Retina (tissue), 1 donor: ENCODE results near the gene ABLIM2.

Experiments
- DNase-seq: peaks from one replicate; pipeline ENCODE4 v3.0.0-alpha.2; 2016

The ABLIM2 gene

GRCh38 chr4:8099981-8100464 is 58.6 kb downstream of the ABLIM2 start:
- no peak for DNase-seq

- DNase-seq: no peak
Measured at GRCh38 chr4:8098506-8098905, 60.1 kb downstream of the ABLIM2 start.

DNA sequence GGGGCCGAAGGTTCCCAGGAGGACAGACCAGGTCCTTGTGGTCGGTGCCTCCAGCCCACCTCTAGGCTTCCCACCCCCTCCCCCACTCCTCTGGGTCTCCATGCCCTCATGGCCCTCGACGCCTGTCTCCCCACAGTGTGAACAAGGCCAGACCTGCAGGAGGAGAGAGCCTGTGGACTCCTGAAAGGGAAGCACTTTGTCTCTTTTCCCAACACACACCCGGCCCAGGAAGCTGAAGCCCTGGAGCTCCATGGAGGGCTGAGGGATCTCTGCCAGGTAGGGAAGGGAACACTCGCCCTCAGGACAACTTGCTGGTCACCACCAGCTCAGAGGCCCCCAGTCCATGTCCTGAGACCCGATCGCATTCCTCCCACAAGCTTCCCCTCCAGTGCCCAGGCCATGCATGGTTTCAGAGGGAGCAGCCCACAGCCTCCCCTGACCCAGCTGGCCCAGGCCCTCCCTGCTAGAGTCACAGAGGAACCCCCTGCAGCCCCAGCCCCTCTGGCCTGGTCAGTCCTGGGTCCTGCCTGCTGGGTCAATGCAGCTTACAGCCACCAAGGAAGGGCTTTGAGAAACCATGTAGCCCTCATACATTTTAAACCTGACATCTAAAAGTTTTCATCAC is 60.8 kb downstream of the ABLIM2 start:
- DNase-seq: no peak

DNA sequence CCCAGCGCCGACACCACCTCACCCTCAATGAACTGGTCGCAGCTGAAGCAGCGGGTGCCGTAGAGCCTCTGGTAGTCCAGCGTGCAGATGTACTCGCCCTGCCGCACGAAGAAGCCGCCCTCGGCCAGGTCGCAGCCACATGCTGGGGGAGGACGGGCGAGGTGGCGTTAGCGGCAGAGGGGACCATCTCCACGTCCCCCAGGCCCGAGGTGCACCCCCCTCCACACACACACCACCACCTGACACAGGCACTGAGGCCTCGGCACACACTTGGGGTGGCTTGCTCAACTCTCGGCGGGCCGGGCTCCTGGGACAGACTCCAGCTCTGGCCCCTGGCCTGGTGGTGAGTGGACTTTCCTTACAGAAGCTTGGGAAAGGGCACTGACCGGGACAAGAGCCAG is 61.5 kb downstream of the ABLIM2 start:
- no peak for DNase-seq

DNA sequence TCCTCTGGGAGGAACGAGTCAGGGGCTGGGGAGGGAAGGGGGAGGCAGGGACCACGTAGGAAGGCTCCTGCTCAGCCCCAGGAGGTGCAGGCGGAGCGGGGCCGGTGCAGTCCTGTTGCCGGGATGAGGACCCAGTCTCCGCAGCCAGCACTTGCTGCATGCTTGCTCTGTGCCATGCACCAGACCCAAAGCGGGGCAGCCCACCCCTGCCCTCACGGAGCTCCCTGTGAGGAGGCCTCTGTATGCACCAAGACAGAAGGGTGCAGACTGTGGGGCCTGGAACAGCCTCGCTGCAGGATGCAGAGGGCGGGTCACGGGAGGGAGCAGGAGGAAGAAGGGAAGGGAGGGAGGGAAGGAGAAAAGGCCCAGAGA is 61.9 kb downstream of the ABLIM2 start:
- no peak for DNase-seq

- DNase-seq: no peak
Measured at GRCh38 chr4:8095956-8096689, 62.5 kb downstream of the ABLIM2 start.

GRCh38 chr4:8093587-8094274 is 64.9 kb downstream of the ABLIM2 start:
- DNase-seq: no peak

DNA sequence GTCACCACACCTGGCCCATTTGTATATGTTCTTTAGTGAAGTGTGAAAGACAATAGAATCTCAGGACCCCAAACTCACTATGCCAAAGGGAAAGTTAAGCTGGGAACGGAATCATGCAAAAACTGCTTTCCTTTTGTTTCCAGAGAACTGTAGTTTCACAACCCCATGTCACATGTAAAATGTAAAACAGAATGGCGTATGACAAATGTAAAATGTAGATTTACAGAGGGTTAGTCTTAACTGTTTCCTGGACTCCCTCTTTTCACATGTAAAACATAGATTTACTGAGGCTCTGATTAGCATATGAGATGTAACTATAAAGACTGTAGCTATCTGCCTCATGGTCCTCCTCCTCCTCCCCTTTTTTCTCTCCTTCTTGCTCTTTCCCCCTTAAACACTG is 66.3 kb downstream of the ABLIM2 start:
- DNase-seq: no peak

DNA sequence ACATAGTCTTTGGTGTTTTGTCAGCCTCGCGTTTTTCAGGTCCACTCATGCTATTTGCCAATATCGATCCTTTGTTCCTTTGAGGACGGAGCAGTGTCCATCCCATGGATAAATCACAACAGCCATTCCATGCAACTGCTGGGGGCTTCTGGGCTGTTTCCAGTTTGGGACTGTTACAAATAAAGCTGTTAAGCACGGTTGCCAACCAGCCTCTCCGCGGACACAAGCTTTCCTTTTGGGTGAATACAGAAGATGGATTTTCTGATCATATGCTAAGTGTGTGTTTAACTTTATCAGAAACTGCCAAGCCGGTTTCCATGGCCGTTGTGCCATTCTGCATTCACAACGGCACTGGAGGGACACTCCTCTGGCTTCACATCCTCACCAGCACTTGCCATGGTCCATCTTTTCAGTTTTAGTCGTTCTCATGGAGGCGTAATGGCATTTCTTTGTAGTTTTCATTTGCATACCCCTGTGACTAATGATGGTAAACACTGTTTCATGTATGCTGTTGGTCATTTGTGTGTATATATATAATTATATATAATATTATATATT is 67.8 kb downstream of the ABLIM2 start:
- no peak for DNase-seq

DNA sequence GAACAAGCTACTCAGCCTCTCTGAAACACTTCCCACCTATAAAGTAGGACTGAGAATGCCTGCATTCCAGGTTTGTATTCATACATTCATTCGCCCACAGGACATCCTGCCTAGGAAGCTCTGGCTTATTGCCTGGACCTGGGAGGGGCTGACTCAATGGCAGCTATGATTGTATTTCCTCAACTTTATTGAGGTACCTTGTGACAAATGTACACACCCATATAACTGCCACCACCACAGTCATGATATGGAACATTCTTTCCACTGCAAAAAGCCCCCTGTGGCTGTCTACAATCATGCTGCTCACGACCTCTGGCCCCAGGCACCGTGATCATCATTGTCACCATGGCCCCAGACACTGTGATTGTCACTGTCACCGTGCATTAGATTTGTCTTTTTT is 68.3 kb downstream of the ABLIM2 start:
- no peak for DNase-seq

GRCh38 chr4:8089862-8090261 is 68.8 kb downstream of the ABLIM2 start:
- no peak for DNase-seq

GRCh38 chr4:8088966-8089491 is 69.6 kb downstream of the ABLIM2 start:
- no peak for DNase-seq

- DNase-seq: no peak
Measured at GRCh38 chr4:8087921-8088495, 70.6 kb downstream of the ABLIM2 start.

DNA sequence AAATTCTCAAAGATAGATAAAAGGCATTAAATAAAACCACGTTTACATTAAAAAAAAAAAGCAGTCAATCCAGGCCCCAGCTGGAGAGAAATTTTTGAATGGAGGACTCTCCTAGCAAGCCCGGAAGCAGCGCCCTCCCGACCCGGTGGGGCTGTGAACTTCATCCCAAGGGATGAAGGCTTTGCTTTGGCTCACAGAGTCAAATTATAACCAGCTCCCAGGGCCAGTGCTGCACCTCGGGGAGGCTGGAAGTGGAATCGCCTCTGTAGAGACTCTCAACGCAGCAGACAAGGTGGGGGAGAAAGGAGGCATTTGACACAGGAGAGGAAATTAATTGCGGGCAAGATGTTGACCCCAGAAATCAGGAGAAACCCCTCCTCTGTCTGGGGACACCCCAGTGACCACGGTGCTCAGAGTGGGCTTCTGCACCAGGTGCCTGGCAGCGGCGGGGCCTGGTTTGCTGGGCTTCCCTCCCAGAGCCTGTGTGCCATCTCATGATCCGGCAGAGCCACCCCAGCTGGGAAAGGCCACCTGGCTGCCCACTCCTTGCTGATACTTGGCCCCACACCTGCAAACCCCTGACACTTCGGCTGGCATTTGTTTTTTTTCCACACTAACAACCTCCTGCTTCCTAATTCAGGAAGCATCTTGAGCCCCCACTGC is 71.7 kb downstream of the ABLIM2 start:
- DNase-seq: no peak

DNA sequence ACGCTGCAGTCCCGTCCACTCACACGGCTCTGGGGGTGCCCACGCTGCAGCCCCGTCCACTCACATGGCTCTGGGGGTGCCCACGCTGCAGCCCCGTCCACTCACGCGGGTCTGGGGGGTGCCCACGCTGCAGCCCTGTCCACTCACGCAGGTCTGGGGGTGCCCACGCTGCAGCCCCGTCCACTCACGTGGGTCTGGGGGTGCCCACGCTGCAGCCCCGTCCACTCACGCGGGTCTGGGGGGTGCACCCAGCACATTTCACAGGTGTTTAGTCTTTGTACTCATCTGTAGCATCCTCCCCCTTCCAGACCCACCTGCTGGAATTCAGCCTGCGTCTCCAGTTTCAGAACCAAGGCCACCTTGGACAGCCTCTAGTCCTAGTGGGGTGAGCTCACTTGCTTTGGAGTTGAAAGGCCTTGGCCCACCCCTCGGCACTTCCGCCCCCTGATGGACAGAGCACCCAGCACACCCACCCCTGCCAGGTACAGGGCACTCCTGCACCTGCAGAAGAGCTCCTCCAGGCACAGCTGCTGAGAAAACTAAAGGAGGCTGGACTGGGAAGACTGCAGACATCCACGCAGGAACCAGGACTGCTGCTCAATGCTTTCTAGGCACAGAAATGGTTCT is 73.0 kb downstream of the ABLIM2 start:
- no peak for DNase-seq

DNA sequence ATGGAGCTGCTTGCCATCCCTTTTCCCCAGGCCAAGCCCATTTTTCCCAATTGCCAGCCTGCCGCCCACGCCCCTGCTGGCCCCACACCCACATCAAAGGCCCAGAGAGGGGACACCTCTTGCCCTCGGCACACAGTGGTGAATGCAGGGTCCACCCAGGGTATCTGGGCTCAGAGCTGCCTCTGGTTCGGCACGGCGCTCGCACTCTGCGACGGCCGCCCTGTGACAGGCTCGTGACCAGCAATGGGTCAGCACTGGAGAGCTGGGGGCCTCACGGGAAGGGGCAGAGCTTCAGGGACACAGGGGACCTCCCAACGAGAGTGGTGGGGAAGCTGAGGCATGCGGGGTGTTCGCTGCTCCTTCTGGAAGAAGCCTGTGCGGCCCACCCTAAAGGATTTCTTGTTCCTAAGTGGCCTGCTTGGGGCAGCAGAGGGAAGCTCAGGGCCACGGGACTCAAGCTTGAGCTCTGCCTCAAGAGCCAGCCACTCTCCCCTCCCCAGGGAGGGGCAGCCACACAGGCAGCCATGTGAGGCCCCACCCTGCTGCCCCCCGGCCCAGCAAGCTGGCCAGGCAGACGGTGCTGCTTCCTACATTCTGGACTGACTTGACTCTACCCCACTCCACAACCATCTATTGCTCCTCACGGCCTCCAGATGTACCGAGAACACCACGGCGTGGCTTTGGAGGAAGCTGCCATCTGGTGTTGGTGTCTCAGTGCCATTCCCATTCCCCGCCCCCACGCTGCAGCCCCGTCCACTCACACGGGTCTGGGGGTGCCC is 73.7 kb downstream of the ABLIM2 start:
- DNase-seq: no peak

GRCh38 chr4:8084031-8084660 is 74.5 kb downstream of the ABLIM2 start:
- no peak for DNase-seq

DNA sequence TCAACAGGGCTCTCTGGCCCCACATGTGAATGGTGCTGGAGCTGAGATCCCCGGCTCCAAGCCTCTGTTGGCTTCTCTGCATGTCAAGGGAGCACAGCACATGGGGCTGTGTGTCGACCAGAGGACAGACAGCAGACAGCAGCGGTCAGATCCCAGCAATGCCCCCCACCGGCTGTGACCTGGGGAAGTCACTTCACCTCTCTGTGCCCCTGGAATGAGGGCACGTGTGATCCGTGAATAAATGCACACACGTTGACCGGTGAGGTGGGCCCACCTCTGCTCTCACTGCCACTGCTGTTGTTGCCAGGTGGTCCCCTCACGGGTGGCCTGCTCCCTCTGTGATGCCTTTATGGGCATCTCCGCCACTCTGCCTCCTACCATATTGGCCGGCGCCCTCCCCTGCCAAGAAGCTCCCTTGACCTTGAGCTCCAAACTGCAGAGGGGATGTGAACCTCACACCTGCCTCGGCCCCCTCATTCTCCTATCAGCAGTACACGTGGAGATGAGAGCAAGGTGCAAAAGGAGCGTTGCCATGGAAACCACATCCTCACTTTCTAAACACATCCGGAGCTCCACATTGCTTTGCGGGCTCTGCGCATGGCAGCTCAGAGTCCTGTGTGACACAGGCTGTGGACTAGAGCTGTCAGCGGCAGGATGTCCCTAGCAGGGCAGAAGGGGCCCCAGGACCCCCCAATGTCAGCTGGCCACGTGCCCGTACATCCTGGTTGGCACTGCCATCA is 75.4 kb downstream of the ABLIM2 start:
- no peak for DNase-seq

DNA sequence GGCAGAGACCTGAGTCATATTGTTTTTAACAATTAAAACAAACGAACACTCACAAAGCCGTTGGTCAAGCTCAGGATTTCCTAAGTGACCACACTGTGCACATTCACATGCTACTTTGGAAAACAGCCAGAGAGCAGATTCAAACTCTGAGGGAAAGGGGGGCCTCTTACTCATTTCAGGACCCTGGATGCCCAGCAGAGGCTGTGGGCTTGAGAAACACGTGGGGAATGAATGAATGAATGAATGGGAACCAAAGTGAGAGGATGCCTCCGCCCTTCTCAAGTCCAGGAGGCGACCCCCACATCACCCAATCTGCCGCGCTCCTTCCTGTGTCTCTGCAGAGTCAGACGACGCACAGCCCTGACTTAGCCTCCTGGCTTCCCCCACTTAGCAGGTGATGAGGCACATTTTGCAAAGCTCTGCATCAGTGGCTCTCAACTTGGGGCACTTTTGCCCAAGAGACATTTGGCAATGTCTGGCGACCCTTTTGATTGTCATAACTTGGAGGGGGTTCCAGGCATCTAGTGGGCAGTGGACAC is 76.0 kb downstream of the ABLIM2 start:
- no peak for DNase-seq
